Neural cell (in vitro differentiated cells): ENCODE results near the gene ATG2B. TPM values are rescaled to one million over a fixed set of nuclear protein-coding genes. Genes with fewer than 3 reads are reported as not detected.

Experiments
- H2AFZ ChIP-seq: fragments of 200-600, 300-800 bp; sonication (generic), shearing (Covaris generic); 2 replicates; pipeline ENCODE4 v1.6.0; 2014; ENCODE audit warnings: low read depth, mild to moderate bottlenecking, antibody characterized with exemption, low read length, moderate library complexity
- H3F3A ChIP-seq: fragments of 200-600 bp; shearing (Covaris generic); 2 replicates; pipeline ENCODE4 v1.6.1; 2016; ENCODE audit warnings: mild to moderate bottlenecking, moderate library complexity, mixed read lengths, antibody characterized with exemption, low read length; ENCODE audit not compliant: insufficient read depth, poor library complexity, severe bottlenecking
- H3K27ac ChIP-seq: fragments of 200-600, 300-800 bp; sonication (generic), shearing (Covaris generic); 2 replicates; pipeline ENCODE4 v1.5.1; 2014; ENCODE audit warnings: mild to moderate bottlenecking, low read length, moderate library complexity
- H3K27me3 ChIP-seq: fragments of 300-800, 200-600 bp; sonication (generic), shearing (Covaris generic); 2 replicates; pipeline ENCODE4 v1.6.0; 2014; ENCODE audit warnings: mild to moderate bottlenecking, low read depth, low read length, moderate library complexity; ENCODE audit not compliant: insufficient read depth
- H3K36me3 ChIP-seq: fragments of 300-800, 200-600 bp; sonication (generic), shearing (Covaris generic); 2 replicates; pipeline ENCODE4 v1.5.1; 2014; ENCODE audit warnings: mild to moderate bottlenecking, antibody characterized with exemption, low read length, moderate library complexity; ENCODE audit not compliant: insufficient read depth
- H3K4me2 ChIP-seq: fragments of 300-800, 200-600 bp; sonication (generic), shearing (Covaris generic); 2 replicates; pipeline ENCODE4 v1.6.0; 2014; ENCODE audit warnings: mild to moderate bottlenecking, low read length
- H3K4me3 ChIP-seq: fragments of 300-800, 200-600 bp; sonication (generic), shearing (Covaris generic); 2 replicates; pipeline ENCODE4 v1.5.1; 2014; ENCODE audit warnings: mild to moderate bottlenecking, low read length, moderate library complexity
- H3K79me2 ChIP-seq: fragments of 200-600 bp; shearing (Covaris generic); replicated peaks from 2 replicates; pipeline ENCODE4 v1.6.0; 2014; ENCODE audit warnings: mild to moderate bottlenecking, low read length, moderate library complexity; ENCODE audit not compliant: insufficient read depth
- H3K9ac ChIP-seq: fragments of 300-800, 200-600 bp; sonication (generic), shearing (Covaris generic); 2 replicates; pipeline ENCODE4 v1.6.1; 2016; ENCODE audit warnings: mild to moderate bottlenecking, low read length, mixed read lengths
- H3K9me2 ChIP-seq: fragments of 200-600 bp; shearing (Covaris generic); 2 replicates; pipeline ENCODE4 v1.6.1; 2016; ENCODE audit warnings: mild to moderate bottlenecking, low read length, mixed read lengths; ENCODE audit not compliant: insufficient read depth
- H3K9me3 ChIP-seq: fragments of 200-600, 300-800 bp; sonication (generic), shearing (Covaris generic); 2 replicates; pipeline ENCODE4 v1.6.1; 2016; ENCODE audit warnings: mild to moderate bottlenecking, mixed run types, low read length, moderate library complexity, mixed read lengths
- H4K20me1 ChIP-seq: fragments of 200-600 bp; shearing (Covaris generic); 2 replicates; pipeline ENCODE4 v1.6.1; 2016; ENCODE audit warnings: mild to moderate bottlenecking, mixed run types; ENCODE audit not compliant: insufficient read depth
- EP300 ChIP-seq: fragments of 450-650 bp; conservative IDR thresholded peaks from 2 replicates; pipeline ENCODE4 v1.6.1; 2014; ENCODE audit warnings: antibody characterized with exemption, mild to moderate bottlenecking, moderate library complexity; ENCODE audit not compliant: poor library complexity, severe bottlenecking
- EZH2 ChIP-seq: fragments of 200-600, 300-800 bp; shearing (Covaris generic), sonication (generic); IDR thresholded peaks from 2 replicates; pipeline ENCODE4 v1.6.1; 2014; ENCODE audit warnings: antibody characterized with exemption, low read length, borderline replicate concordance, mild to moderate bottlenecking; ENCODE audit not compliant: insufficient read depth, poor library complexity, severe bottlenecking
- MXI1 ChIP-seq: fragments of 450-650 bp; conservative IDR thresholded peaks from 2 replicates; pipeline ENCODE4 v1.6.1; 2014; ENCODE audit warnings: antibody characterized with exemption, mild to moderate bottlenecking; ENCODE audit not compliant: poor library complexity, severe bottlenecking
- POLR2AphosphoS5 ChIP-seq: IDR thresholded peaks from 2 replicates; pipeline ENCODE4 v1.6.1; 2012
- RAD21 ChIP-seq: fragments of 450-650 bp; conservative IDR thresholded peaks from 2 replicates; pipeline ENCODE4 v1.6.1; 2014; ENCODE audit warnings: antibody characterized with exemption, mild to moderate bottlenecking, moderate library complexity
- SMC3 ChIP-seq: fragments of 450-650 bp; conservative IDR thresholded peaks from 2 replicates; pipeline ENCODE4 v1.6.1; 2014; ENCODE audit warnings: antibody characterized with exemption, mild to moderate bottlenecking, moderate library complexity; ENCODE audit not compliant: poor library complexity
- TAF1 ChIP-seq: IDR thresholded peaks from 2 replicates; pipeline ENCODE4 v1.6.1; 2012; ENCODE audit warnings: low read depth
- polyA plus RNA-seq: library from polyadenylated mRNA; depleted of rRNA; stranded (reverse); fragments of >200 nt; gene quantifications from 2 replicates; pipeline ENCODE4 v1.2.3, GENCODE V29; 2014
- TF ChIP-seq, protein P1 (sequence below): fragments of 450-650 bp; IDR thresholded peaks from 2 replicates; pipeline ENCODE4 v1.5.1; 2014; ENCODE audit warnings: antibody characterized with exemption, mild to moderate bottlenecking, moderate library complexity; ENCODE audit not compliant: poor library complexity, severe bottlenecking
- TF ChIP-seq, protein P2 (sequence below): IDR thresholded peaks from 2 replicates; pipeline ENCODE4 v1.6.1; 2012; ENCODE audit warnings: borderline replicate concordance

ATG2B gene
- polyA plus RNA-seq, 1 donor from 2014 or later, result 16.2 TPM

DNA sequence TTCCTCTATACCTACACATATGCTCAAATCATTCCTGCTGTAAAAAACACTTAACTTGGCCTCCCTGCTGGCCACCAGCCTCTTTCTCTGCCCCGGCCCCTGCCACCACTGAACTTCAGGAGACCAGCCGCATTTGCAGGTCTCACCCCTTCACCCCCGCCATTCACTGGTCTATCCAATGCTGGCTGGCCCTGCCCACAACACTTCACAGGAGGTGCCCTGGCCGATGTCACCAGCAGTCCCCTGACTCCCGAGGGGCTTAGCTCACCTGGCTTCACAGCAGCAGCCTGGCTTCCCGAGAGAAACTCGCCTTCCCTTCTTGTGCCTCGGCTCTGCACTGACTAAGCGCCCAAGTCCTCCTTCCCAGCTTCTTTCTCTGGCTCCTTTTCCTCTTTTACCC, 36.3 kb upstream of the ATG2B start:
- Histone ChIP-seq H3K4me2 (no peak overlapping the region), H3K79me2 (no peaks in the 10 kb centered on the region), H3K9me2 (no peaks in the 10 kb centered on the region), H3K27me3 (no peaks in the 10 kb centered on the region), H3K27ac (no peak overlapping the region), H3K4me3 (no peak overlapping the region), H3F3A (no peaks in the 10 kb centered on the region), H4K20me1 (no peaks in the 10 kb centered on the region), H3K36me3 (no peaks in the 10 kb centered on the region), H2AFZ (no peak overlapping the region), H3K9me3 (no peaks in the 10 kb centered on the region), H3K9ac (no peak overlapping the region)
- TF ChIP-seq EZH2 (no peak), MXI1 (no peak), TAF1 (no peak), SMC3 (no peak), RAD21 (no peak), POLR2AphosphoS5 (no peak), EP300 (no peak)
- TF ChIP-seq, protein P1, sequence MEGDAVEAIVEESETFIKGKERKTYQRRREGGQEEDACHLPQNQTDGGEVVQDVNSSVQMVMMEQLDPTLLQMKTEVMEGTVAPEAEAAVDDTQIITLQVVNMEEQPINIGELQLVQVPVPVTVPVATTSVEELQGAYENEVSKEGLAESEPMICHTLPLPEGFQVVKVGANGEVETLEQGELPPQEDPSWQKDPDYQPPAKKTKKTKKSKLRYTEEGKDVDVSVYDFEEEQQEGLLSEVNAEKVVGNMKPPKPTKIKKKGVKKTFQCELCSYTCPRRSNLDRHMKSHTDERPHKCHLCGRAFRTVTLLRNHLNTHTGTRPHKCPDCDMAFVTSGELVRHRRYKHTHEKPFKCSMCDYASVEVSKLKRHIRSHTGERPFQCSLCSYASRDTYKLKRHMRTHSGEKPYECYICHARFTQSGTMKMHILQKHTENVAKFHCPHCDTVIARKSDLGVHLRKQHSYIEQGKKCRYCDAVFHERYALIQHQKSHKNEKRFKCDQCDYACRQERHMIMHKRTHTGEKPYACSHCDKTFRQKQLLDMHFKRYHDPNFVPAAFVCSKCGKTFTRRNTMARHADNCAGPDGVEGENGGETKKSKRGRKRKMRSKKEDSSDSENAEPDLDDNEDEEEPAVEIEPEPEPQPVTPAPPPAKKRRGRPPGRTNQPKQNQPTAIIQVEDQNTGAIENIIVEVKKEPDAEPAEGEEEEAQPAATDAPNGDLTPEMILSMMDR, result no peak
- TF ChIP-seq, protein P2, sequence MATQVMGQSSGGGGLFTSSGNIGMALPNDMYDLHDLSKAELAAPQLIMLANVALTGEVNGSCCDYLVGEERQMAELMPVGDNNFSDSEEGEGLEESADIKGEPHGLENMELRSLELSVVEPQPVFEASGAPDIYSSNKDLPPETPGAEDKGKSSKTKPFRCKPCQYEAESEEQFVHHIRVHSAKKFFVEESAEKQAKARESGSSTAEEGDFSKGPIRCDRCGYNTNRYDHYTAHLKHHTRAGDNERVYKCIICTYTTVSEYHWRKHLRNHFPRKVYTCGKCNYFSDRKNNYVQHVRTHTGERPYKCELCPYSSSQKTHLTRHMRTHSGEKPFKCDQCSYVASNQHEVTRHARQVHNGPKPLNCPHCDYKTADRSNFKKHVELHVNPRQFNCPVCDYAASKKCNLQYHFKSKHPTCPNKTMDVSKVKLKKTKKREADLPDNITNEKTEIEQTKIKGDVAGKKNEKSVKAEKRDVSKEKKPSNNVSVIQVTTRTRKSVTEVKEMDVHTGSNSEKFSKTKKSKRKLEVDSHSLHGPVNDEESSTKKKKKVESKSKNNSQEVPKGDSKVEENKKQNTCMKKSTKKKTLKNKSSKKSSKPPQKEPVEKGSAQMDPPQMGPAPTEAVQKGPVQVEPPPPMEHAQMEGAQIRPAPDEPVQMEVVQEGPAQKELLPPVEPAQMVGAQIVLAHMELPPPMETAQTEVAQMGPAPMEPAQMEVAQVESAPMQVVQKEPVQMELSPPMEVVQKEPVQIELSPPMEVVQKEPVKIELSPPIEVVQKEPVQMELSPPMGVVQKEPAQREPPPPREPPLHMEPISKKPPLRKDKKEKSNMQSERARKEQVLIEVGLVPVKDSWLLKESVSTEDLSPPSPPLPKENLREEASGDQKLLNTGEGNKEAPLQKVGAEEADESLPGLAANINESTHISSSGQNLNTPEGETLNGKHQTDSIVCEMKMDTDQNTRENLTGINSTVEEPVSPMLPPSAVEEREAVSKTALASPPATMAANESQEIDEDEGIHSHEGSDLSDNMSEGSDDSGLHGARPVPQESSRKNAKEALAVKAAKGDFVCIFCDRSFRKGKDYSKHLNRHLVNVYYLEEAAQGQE, result no peak

DNA sequence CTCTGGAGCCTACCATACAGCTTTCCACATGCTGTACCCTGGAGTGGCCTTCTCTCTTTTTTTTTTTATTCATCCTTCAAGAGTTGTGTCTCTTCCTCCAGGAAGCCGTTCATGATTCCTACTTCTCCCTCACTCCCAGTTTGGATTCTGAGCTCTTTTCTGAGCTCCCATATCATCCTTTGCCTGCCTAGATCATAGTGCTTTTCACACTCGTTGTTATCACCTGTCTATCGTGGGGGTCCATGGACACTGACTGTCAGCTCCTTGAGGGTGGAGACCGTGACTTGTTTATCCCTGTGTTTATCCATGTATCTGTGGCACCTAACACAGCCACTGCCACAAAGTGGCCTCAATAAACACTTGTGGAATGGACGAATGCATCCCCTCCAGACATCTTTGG, 35.8 kb upstream of the ATG2B start:
- no peak for TF ChIP-seq SMC3
- Histone ChIP-seq H3K9me3 (no peaks in the 10 kb centered on the region), H3K9me2 (no peaks in the 10 kb centered on the region), H3K9ac (no peak overlapping the region), H3K4me2 (no peak overlapping the region), H3K36me3 (no peaks in the 10 kb centered on the region), H3F3A (no peaks in the 10 kb centered on the region), H3K27ac (no peak overlapping the region), H3K27me3 (no peaks in the 10 kb centered on the region), H2AFZ (no peak overlapping the region), H3K79me2 (no peaks in the 10 kb centered on the region), H3K4me3 (no peak overlapping the region), H4K20me1 (no peaks in the 10 kb centered on the region)

DNA sequence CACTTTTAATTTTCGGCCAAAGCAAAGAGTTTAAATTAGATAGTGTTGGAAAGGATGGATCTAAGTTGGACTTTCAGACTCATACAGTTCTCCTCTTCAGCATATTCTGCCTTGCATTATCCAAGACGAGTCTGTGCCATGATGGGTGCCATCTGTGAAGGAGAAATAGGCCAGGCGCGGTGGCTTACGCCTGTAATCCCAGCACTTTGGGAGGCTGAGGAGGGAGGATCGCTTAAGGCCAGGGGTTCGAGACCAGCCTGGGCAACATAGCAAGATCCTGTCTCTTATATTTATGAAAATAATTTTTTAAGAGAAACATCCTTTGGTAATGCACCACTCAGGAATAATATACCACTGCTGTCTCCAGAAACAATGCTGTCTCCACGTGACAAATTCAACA, 35.3 kb upstream of the ATG2B start:
- Histone ChIP-seq H3K79me2 (no peaks in the 10 kb centered on the region), H3K9ac (no peak overlapping the region), H3K36me3 (no peaks in the 10 kb centered on the region), H3F3A (no peaks in the 10 kb centered on the region), H3K9me2 (no peaks in the 10 kb centered on the region), H4K20me1 (no peaks in the 10 kb centered on the region), H3K4me3 (no peak overlapping the region), H3K4me2 (no peak overlapping the region), H2AFZ (no peak overlapping the region), H3K9me3 (no peaks in the 10 kb centered on the region), H3K27me3 (no peaks in the 10 kb centered on the region), H3K27ac (no peak overlapping the region)
- TF ChIP-seq EP300 (no peak), TAF1 (no peak), EZH2 (no peak), MXI1 (no peak), RAD21 (no peak), SMC3 (no peak), POLR2AphosphoS5 (no peak)
- TF ChIP-seq, protein P2, result no peak
- TF ChIP-seq, protein P1, result no peak
